Smooth muscle cell (in vitro differentiated cells): ENCODE results near the gene TCTN2. TPM values are rescaled to one million over a fixed set of nuclear protein-coding genes. Genes with fewer than 3 reads are reported as not detected.

Experiments
- DNase-seq: peaks from one replicate; lab custom pipeline; 2025; ENCODE audit not compliant: unreplicated experiment; lab: John Stamatoyannopoulos, UW
- H2AFZ ChIP-seq: fragments of 200-600 bp; sonication (generic); 2 replicates; pipeline ENCODE4 v1.6.0; 2016; ENCODE audit warnings: antibody characterized with exemption, low read depth, mild to moderate bottlenecking
- H3F3A ChIP-seq: fragments of 200-600 bp; sonication (generic); 2 replicates; pipeline ENCODE4 v1.6.0; 2017; ENCODE audit warnings: antibody characterized with exemption, low read depth
- H3K27ac ChIP-seq: fragments of 200-600 bp; sonication (generic); 2 replicates; pipeline ENCODE4 v1.5.1; 2016; ENCODE audit warnings: low read depth, mild to moderate bottlenecking
- H3K27me3 ChIP-seq: fragments of 200-600 bp; sonication (generic); 2 replicates; pipeline ENCODE4 v1.6.1; 2016; ENCODE audit warnings: low read depth, mild to moderate bottlenecking
- H3K36me3 ChIP-seq: fragments of 200-600 bp; sonication (generic); 2 replicates; pipeline ENCODE4 v1.5.1; 2016; ENCODE audit warnings: low read depth
- H3K4me1 ChIP-seq: fragments of 200-600 bp; sonication (generic); 2 replicates; pipeline ENCODE4 v1.5.1; 2016; ENCODE audit warnings: low read depth
- H3K4me2 ChIP-seq: fragments of 200-600 bp; sonication (generic); 2 replicates; pipeline ENCODE4 v1.6.0; 2016; ENCODE audit warnings: mild to moderate bottlenecking
- H3K4me3 ChIP-seq: fragments of 200-600 bp; sonication (generic); 2 replicates; pipeline ENCODE4 v1.5.1; 2016; ENCODE audit warnings: mild to moderate bottlenecking
- H3K79me2 ChIP-seq: fragments of 200-600 bp; sonication (generic); 2 replicates; pipeline ENCODE4 v1.6.0; 2016; ENCODE audit warnings: low read depth, mild to moderate bottlenecking
- H3K9ac ChIP-seq: fragments of 200-600 bp; sonication (generic); 2 replicates; pipeline ENCODE4 v1.6.0; 2016; ENCODE audit warnings: low read depth
- H3K9me3 ChIP-seq: fragments of 200-600 bp; sonication (generic); replicated peaks from 2 replicates; pipeline ENCODE4 v1.5.1; 2016; ENCODE audit warnings: low read depth
- H4K20me1 ChIP-seq: fragments of 200-600 bp; sonication (generic); 2 replicates; pipeline ENCODE4 v1.6.0; 2016; ENCODE audit warnings: low read depth
- CTCF ChIP-seq: fragments of 200-600 bp; sonication (generic); IDR thresholded peaks from 2 replicates; pipeline ENCODE4 v1.5.1; 2017; ENCODE audit warnings: borderline replicate concordance, mild to moderate bottlenecking, antibody characterized with exemption; ENCODE audit not compliant: insufficient read depth, poor library complexity, severe bottlenecking
- WGBS: methylation state at CpG from one replicate; pipeline ENCODE4 v1.1.7; 2016; ENCODE audit warnings: low lambda C conversion rate; 5-methylcytosine and 5-hydroxymethylcytosine counted together
- polyA plus RNA-seq: library from polyadenylated mRNA; unstranded; fragments of >200 nt; fragmentation: Nextera tagmentation; extraction: Ambion mirVana; gene quantifications from 2 replicates; pipeline ENCODE4 v1.2.1, GENCODE V29; 2016
- total RNA-seq: library from RNA; depleted of rRNA; stranded (reverse); fragments of >200 nt; gene quantifications from 2 replicates; pipeline ENCODE4 v1.2.3, GENCODE V29; 2014

TCTN2 gene
- total RNA-seq (11.5 and 12.6 TPM in 2 replicates), polyA plus RNA-seq (2.8 and 3.0 TPM in 2 replicates)

- Histone ChIP-seq H3F3A (no peaks in the 10 kb centered on the region), H3K4me2 (peak within 1 kb of the TSS; percentile 92), H3K36me3 (no peaks in the 10 kb centered on the region), H3K4me1 (peaks cover 6% of the 10 kb centered on the region), H3K9me3 (no peaks in the 10 kb centered on the region), H3K4me3 (peak within 1 kb of the TSS; percentile 63), H3K27me3 (no peaks in the 10 kb centered on the region), H3K27ac (no peak within 1 kb of the TSS), H3K9ac (peak within 1 kb of the TSS; percentile 53), H3K79me2 (no peaks in the 10 kb centered on the region), H4K20me1 (no peaks in the 10 kb centered on the region), H2AFZ (peak within 1 kb of the TSS; percentile 77)
- DNase-seq: peak; percentile 73
- no peak for TF ChIP-seq CTCF
- 5% methylated on average over 53 of the region's 53 CpGs for WGBS
Measured at GRCh38 chr12:123670882-123671728, at the start of gene TCTN2. TCTN2 (plus strand) TSS chr12:123671113; CDS start chr12:123671241, 128 bp downstream.

GRCh38 chr12:123621619-123622530 lies 49.0 kb upstream of the TCTN2 start:
- WGBS: 92% methylated on average over 15 of the region's 15 CpGs
- no peak overlapping the region for H3K27ac ChIP-seq
- H3K79me2 ChIP-seq: no peaks in the 10 kb centered on the region
- no peak overlapping the region for H3K4me3 ChIP-seq
- H3K27me3 ChIP-seq: no peaks in the 10 kb centered on the region
- TF ChIP-seq CTCF: no peak
- no peak overlapping the region for H2AFZ ChIP-seq
- H3K9ac ChIP-seq: no peak overlapping the region
- H3K9me3 ChIP-seq: no peaks in the 10 kb centered on the region
- peaks cover 27% of the 10 kb centered on the region for H3K36me3 ChIP-seq
- H3F3A ChIP-seq: peaks cover 7% of the 10 kb centered on the region
- H4K20me1 ChIP-seq: no peaks in the 10 kb centered on the region
- H3K4me2 ChIP-seq: no peak overlapping the region
- H3K4me1 ChIP-seq: no peaks in the 10 kb centered on the region
- no peak for DNase-seq

GRCh38 chr12:123633379-123634141 lies 37.4 kb upstream of the TCTN2 start, which contains the start of the genes EIF2B1 and GTF2H3:
EIF2B1 (minus strand) TSS chr12:123633686; CDS start chr12:123633557, 129 bp downstream.
GTF2H3 (plus strand) TSS chr12:123633829; CDS start chr12:123633860, 31 bp downstream.
- Histone ChIP-seq H3K4me1 (no peaks in the 10 kb centered on the region), H2AFZ (peak within 1 kb of the TSS; percentile 88), H3K36me3 (peaks cover 3% of the 10 kb centered on the region), H4K20me1 (no peaks in the 10 kb centered on the region), H3K79me2 (peaks cover 27% of the 10 kb centered on the region), H3K27me3 (no peaks in the 10 kb centered on the region), H3K4me2 (peak within 1 kb of the TSS; percentile 93), H3K4me3 (peak within 1 kb of the TSS; percentile 78), H3K27ac (peak within 1 kb of the TSS; percentile 80), H3F3A (no peaks in the 10 kb centered on the region), H3K9ac (peak within 1 kb of the TSS; percentile 90), H3K9me3 (no peaks in the 10 kb centered on the region)
- WGBS: under 1% methylated on average over 51 of the region's 52 CpGs
- peak; percentile 84 for DNase-seq
- no peak for TF ChIP-seq CTCF
